Upper lobe of right lung (tissue), 1 donor: ENCODE measurements around the gene WASF3. TPM values are rescaled to one million over a fixed set of nuclear protein-coding genes. Genes with fewer than 3 reads are reported as not detected.

Experiments used
- ATAC-seq: fragments of 200-7000 bp; cut with Tn5 transposase; one replicate; pipeline ENCODE4 v1.9.1; 2020; ENCODE audit warnings: mild to moderate bottlenecking, moderate library complexity
- DNase-seq: peaks from one replicate; pipeline ENCODE4 v3.0.0-alpha.2; 2020
- H3K27ac ChIP-seq: fragments of 200-600 bp; one replicate; pipeline ENCODE4 v1.8.0; 2022
- H3K27me3 ChIP-seq: fragments of 200-600 bp; one replicate; pipeline ENCODE4 v1.8.0; 2022; ENCODE audit warnings: mild to moderate bottlenecking
- H3K36me3 ChIP-seq: fragments of 200-600 bp; one replicate; pipeline ENCODE4 v1.8.0; 2022
- H3K4me1 ChIP-seq: fragments of 200-600 bp; one replicate; pipeline ENCODE4 v1.8.0; 2022
- H3K4me3 ChIP-seq: fragments of 200-600 bp; one replicate; pipeline ENCODE4 v1.8.0; 2022; ENCODE audit warnings: mild to moderate bottlenecking
- H3K9me3 ChIP-seq: fragments of 200-600 bp; one replicate; pipeline ENCODE4 v1.8.0; 2022
- intact Hi-C: fragments of 100-400 bp; cut with DNase I; formaldehyde crosslinking; loops from one replicate; pipeline ENCODE4 v1.11.0; 2022
- total RNA-seq: library from RNA; stranded (reverse); fragmentation: NEBNext Ultra II Directional; extraction: Animal tissue kit (Norgen Biotek cat#: 25700); gene quantifications from one replicate; pipeline ENCODE4 v1.2.1, GENCODE V29; 2021
- TF ChIP-seq, protein P1 (sequence below): fragments of 200-600 bp; IDR thresholded peaks from one replicate; pipeline ENCODE4 v1.8.0; 2022; ENCODE audit warnings: antibody characterized with exemption
- donor health status: DM: no; HTN: yes; CAD: no; lungs with severe emphysema.

The WASF3 gene
- total RNA-seq, 1 donor from 2014 or later = 27.9 TPM

DNA sequence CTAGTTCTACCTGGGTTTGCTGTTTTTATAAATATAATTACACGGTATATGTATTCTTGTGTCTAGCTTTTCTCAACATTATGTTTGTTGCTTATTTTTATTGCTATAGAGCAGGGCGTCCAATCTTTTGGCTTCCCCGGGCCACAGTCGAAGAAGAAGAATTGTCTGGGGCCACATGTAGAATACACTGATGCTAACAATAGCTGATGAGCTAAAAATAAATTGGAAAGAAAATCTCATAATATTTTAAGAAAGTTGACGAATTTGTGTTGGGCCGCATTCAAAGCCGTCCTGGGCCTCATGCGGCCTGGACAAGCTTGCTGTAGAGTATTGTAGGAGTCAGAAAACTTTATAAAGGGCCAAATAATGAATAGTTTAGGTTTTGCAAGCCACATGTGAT lies 169.2 kb downstream of the WASF3 start:
- DNase-seq (no peak), ATAC-seq (no peak)
- H3K4me3 ChIP-seq = no peak overlapping the region
- H3K27ac ChIP-seq = no peak overlapping the region
- H3K36me3 ChIP-seq = no peaks in the 10 kb centered on the region
- H3K9me3 ChIP-seq = no peaks in the 10 kb centered on the region
- no peaks in the 10 kb centered on the region for H3K4me1 ChIP-seq
- intact Hi-C loops = no loop called here
- H3K27me3 ChIP-seq = no peaks in the 10 kb centered on the region
- TF ChIP-seq, protein P1, sequence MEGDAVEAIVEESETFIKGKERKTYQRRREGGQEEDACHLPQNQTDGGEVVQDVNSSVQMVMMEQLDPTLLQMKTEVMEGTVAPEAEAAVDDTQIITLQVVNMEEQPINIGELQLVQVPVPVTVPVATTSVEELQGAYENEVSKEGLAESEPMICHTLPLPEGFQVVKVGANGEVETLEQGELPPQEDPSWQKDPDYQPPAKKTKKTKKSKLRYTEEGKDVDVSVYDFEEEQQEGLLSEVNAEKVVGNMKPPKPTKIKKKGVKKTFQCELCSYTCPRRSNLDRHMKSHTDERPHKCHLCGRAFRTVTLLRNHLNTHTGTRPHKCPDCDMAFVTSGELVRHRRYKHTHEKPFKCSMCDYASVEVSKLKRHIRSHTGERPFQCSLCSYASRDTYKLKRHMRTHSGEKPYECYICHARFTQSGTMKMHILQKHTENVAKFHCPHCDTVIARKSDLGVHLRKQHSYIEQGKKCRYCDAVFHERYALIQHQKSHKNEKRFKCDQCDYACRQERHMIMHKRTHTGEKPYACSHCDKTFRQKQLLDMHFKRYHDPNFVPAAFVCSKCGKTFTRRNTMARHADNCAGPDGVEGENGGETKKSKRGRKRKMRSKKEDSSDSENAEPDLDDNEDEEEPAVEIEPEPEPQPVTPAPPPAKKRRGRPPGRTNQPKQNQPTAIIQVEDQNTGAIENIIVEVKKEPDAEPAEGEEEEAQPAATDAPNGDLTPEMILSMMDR = no peak

DNA sequence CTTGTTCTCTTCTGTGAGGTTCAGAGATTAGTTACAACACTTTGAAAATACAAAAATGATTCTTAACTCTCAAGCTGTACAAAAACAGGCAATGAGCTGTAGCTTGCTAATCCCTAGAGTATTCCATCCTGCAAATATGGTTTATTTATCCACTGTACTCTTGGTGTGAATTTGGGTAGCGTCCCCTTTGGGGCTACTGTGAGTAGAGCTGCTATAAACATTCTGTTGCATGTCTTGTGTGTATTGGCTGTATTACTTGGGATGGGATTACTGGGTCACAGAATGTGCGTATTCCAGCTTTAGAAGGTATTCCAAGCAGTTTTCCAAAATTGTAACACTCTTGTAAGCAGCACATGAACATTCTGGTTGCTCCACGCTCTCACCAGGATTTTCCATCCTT lies 169.6 kb downstream of the WASF3 start:
- H3K27ac ChIP-seq = no peak overlapping the region
- intact Hi-C loops = no loop called here
- H3K9me3 ChIP-seq = no peaks in the 10 kb centered on the region
- DNase-seq (no peak), ATAC-seq (no peak)
- H3K4me1 ChIP-seq = no peaks in the 10 kb centered on the region
- no peaks in the 10 kb centered on the region for H3K27me3 ChIP-seq
- H3K4me3 ChIP-seq = no peak overlapping the region
- TF ChIP-seq, protein P1 = no peak
- H3K36me3 ChIP-seq = no peaks in the 10 kb centered on the region

DNA sequence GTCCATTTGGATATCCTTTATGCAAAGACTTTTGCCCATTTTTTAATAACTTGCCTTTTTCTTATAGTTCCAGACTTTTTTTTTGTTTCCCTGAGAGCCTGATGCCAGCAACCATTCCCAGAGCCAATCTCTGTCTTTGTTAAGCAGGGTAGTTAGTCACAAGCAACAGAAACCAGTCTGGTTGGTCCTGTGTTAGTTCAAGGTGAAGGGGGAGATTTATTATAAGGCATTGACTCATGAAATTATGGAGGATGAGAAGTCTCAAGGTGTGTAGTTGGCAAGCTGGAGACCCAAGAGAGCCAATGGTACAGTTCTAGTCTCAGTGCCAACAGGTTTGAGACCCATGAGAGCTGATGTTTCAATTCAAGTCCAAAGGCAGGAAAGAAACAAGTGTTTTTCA lies 170.2 kb downstream of the WASF3 start:
- H3K4me1 ChIP-seq = no peaks in the 10 kb centered on the region
- TF ChIP-seq, protein P1 = no peak
- no peaks in the 10 kb centered on the region for H3K36me3 ChIP-seq
- no peak for DNase-seq
- no peak overlapping the region for H3K4me3 ChIP-seq
- H3K27me3 ChIP-seq = no peaks in the 10 kb centered on the region
- no peaks in the 10 kb centered on the region for H3K9me3 ChIP-seq
- no peak for ATAC-seq
- intact Hi-C loops = no loop called here
- H3K27ac ChIP-seq = no peak overlapping the region

DNA sequence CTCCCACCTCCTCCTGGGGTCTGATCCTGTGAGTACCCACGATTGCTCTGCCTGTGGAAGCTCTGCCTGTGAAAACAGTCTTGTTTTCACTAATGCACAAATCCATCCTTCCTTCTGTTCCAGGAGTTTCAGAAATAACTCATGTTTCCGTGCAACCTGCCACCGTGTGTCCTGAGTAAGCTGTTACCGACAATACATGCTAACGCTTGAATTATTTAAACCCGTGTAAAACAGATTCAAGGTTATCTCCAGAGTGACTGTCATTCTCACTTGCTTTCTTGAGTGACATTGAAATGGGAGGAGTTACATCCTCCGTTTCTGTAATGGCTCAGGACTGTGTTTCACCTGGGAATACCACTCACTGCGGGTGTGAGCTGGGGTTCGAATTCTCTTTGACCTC lies 178.2 kb downstream of the WASF3 start:
- no peak overlapping the region for H3K27ac ChIP-seq
- ATAC-seq = no peak
- H3K4me3 ChIP-seq = no peak overlapping the region
- no peaks in the 10 kb centered on the region for H3K4me1 ChIP-seq
- no peaks in the 10 kb centered on the region for H3K9me3 ChIP-seq
- TF ChIP-seq, protein P1 = no peak
- H3K36me3 ChIP-seq = no peaks in the 10 kb centered on the region
- H3K27me3 ChIP-seq = no peaks in the 10 kb centered on the region
- intact Hi-C loops = no loop called here
- DNase-seq = no peak

Other genes with a start within 250 kb of the WASF3 start
- not detected for gene GPR12, start 203.1 kb downstream of the WASF3 start, total RNA-seq